Measurements from ENCODE around the gene CHMP2A.
"Not testable (repeated sequence)": the region's sequence is repeated elsewhere in the genome, so short reads cannot be mapped to it uniquely, and the experiment has no call there.

The CHMP2A gene

DNA sequence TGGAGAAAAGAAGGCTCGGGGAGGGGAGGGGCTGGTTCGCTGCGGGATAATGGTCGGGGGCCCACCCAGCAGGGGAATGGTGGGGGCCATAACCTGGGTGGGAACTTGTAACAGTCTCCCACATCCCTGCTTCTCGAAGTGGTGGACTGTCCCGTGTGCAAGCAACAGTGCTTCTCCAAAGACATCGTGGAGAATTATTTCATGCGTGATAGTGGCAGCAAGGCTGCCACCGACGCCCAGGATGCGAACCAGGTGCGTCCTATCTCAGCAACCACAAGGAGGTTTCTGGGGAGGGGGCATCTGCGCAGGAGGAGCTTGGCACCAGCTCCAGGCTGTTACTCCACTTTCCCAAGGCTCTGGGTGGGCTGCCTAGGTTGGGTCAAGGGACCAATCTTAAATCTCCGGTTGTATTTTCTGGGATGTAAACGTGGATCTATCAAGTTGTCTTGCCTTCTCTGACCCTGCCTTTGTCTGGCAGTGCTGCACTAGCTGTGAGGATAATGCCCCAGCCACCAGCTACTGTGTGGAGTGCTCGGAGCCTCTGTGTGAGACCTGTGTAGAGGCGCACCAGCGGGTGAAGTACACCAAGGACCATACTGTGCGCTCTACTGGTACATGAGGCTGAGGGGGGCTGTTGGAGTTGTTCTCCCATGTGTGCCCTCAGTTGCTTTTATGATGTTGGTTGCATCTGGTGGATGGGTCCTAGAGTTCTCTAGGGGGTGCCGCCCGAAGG is 9.5 kb downstream of the CHMP2A start:
- H3K27ac ChIP-seq = peak overlapping the region; percentile 63
- peaks cover 18% of the 10 kb centered on the region for H3K4me1 ChIP-seq
- H3K9ac ChIP-seq = peak overlapping the region; percentile 76
- H2AFZ ChIP-seq = no peak overlapping the region
- peak overlapping the region; percentile 73 for H3K4me2 ChIP-seq (ENCODE audit: low read length)
- H3K27me3 ChIP-seq (ENCODE audit: control insufficient read depth, insufficient read depth, low read length) = no peaks in the 10 kb centered on the region
- no peaks in the 10 kb centered on the region for H3K9me3 ChIP-seq (ENCODE audit: control insufficient read depth, low read length)
- peak overlapping the region; percentile 59 for H3K4me3 ChIP-seq (ENCODE audit: low read depth, low read length)
- H3K79me2 ChIP-seq = peaks cover 36% of the 10 kb centered on the region
- no peak for TF ChIP-seq CTCF (IDR thresholded peaks at IDR 0.05)
- no peaks in the 10 kb centered on the region for H3K36me3 ChIP-seq (ENCODE audit: control insufficient read depth, insufficient read depth, low read length)

- peak overlapping the region; percentile 92 for H3K27ac ChIP-seq
- peak overlapping the region; percentile 76 for H3K9ac ChIP-seq
- no peak for TF ChIP-seq CTCF (IDR thresholded peaks at IDR 0.05)
- no peaks in the 10 kb centered on the region for H3K27me3 ChIP-seq (ENCODE audit: control insufficient read depth, insufficient read depth, low read length)
- H3K9me3 ChIP-seq (ENCODE audit: control insufficient read depth, low read length) = no peaks in the 10 kb centered on the region
- peak overlapping the region; percentile 75 for H3K4me3 ChIP-seq (ENCODE audit: low read depth, low read length)
- H3K4me1 ChIP-seq = peaks cover 18% of the 10 kb centered on the region
- H3K36me3 ChIP-seq (ENCODE audit: control insufficient read depth, insufficient read depth, low read length) = no peaks in the 10 kb centered on the region
- H3K4me2 ChIP-seq (ENCODE audit: low read length) = peak overlapping the region; percentile 80
- peaks cover 36% of the 10 kb centered on the region for H3K79me2 ChIP-seq
- peak overlapping the region; percentile 86 for H2AFZ ChIP-seq
Measured at GRCh38 chr19:58544591-58545285, 10.2 kb downstream of the CHMP2A start.

DNA sequence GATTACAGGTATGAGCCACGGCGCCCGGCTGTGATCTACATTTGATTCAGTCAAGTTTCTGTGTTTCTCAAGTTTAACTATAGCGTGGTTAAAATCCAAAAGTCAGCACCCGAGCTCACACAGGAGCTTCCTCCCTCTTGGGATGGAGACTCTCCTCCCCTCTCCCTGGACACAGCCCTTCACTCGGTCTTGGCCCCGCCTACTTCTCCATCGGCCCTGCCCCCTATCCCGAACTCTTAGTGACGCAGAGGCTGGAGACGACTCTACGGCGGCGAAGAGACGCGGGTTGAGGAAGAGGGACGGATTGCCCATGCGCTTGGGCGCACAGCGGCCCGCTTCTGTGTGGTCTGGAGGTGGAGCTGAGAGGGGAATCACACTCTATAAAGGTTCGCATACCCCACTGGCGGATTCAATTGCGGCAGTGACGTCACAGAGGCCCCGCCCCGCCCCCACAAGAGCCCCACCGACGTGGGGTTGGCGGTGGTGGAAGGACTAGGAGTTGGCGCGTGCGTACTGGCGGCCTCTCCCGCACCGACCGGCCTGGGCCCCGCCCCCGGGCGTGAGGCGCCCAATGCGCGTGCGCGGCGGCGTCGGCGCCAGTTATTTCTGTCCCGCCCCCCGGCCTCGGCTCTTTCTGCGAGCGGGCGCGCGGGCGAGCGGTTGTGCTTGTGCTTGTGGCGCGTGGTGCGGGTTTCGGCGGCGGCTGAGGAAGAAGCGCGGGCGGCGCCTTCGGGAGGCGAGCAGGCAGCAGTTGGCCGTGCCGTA is 10.9 kb downstream of the CHMP2A start, which contains the start of gene TRIM28:
TSS of gene TRIM28 (plus strand) at position 239 of the 765 bp plus-strand sequence. CDS start 694 bp downstream, outside the sequence.
- Histone ChIP-seq H3K4me2 (ENCODE audit: low read length) (peak within 1 kb of the TSS; percentile 80), H3K79me2 (peaks cover 32% of the 10 kb centered on the region), H2AFZ (peak within 1 kb of the TSS; percentile 86), H3K27ac (peak within 1 kb of the TSS; percentile 92), H3K4me3 (ENCODE audit: low read depth, low read length) (peak within 1 kb of the TSS; percentile 75), H3K27me3 (ENCODE audit: control insufficient read depth, insufficient read depth, low read length) (no peaks in the 10 kb centered on the region), H3K36me3 (ENCODE audit: control insufficient read depth, insufficient read depth, low read length) (no peaks in the 10 kb centered on the region), H3K9ac (peak within 1 kb of the TSS; percentile 76), H3K4me1 (peaks cover 18% of the 10 kb centered on the region), H3K9me3 (ENCODE audit: control insufficient read depth, low read length) (no peaks in the 10 kb centered on the region)
- no peak for TF ChIP-seq CTCF (IDR thresholded peaks at IDR 0.05)

- Histone ChIP-seq H3K4me1 (peaks cover 18% of the 10 kb centered on the region), H3K79me2 (peaks cover 27% of the 10 kb centered on the region)
- not testable (repeated sequence) for H3K36me3 ChIP-seq (ENCODE audit: control insufficient read depth, insufficient read depth, low read length); H2AFZ ChIP-seq; H3K4me2 ChIP-seq (ENCODE audit: low read length); H3K27ac ChIP-seq; H3K4me3 ChIP-seq (ENCODE audit: low read depth, low read length); H3K27me3 ChIP-seq (ENCODE audit: control insufficient read depth, insufficient read depth, low read length); H3K9me3 ChIP-seq (ENCODE audit: control insufficient read depth, low read length); H3K9ac ChIP-seq
Measured at GRCh38 chr19:58542641-58543372, 12.1 kb downstream of the CHMP2A start.

DNA sequence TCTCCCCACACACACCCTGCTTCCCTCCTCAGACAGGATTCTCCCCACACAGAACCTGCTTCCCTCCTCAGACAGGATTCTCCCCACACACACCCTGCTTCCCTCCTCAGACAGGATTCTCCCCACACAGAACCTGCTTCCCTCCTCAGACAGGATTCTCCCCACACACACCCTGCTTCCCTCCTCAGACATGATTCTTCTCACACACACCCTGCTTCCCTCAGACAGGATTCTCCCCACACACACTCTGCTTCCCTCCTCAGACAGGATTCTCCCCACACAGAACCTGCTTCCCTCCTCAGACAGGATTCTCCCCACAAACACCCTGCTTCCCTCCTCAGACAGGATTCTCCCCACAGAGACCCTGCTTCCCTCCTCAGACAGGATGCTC is 15.7 kb downstream of the CHMP2A start:
- not testable (repeated sequence) for H3K9ac ChIP-seq; H3K27ac ChIP-seq; H3K4me1 ChIP-seq; H3K4me2 ChIP-seq (ENCODE audit: low read length); H3K4me3 ChIP-seq (ENCODE audit: low read depth, low read length); H3K36me3 ChIP-seq (ENCODE audit: control insufficient read depth, insufficient read depth, low read length); H2AFZ ChIP-seq; H3K9me3 ChIP-seq (ENCODE audit: control insufficient read depth, low read length); H3K27me3 ChIP-seq (ENCODE audit: control insufficient read depth, insufficient read depth, low read length); H3K79me2 ChIP-seq
